Ovary (tissue), 9 donors: Measurements from ENCODE around the gene DTNBP1. TPM values are rescaled to one million over a fixed set of nuclear protein-coding genes. Genes with fewer than 3 reads are reported as not detected.

Source experiments
- DNase-seq, 5 donors: peaks; one replicate each; pipeline ENCODE4 v3.0.0-alpha.2; 2019 to 2020
- H3K27ac ChIP-seq, 2 donors: fragments of 200-600 bp; one replicate each; pipeline versions ENCODE4 v1.5.1 to v1.8.0; 2019 to 2022
- H3K27me3 ChIP-seq: fragments of 200-600 bp; one replicate; pipeline ENCODE4 v1.8.0; 2022
- H3K36me3 ChIP-seq: fragments of 200-600 bp; sonication (generic); one replicate; pipeline ENCODE4 v1.5.1; 2019
- H3K4me1 ChIP-seq: one replicate; pipeline ENCODE4 v1.8.1; 2013; ENCODE audit warnings: mild to moderate bottlenecking, moderate library complexity; ENCODE audit not compliant: insufficient read depth
- H3K4me3 ChIP-seq: fragments of 200-600 bp; sonication (generic); one replicate; pipeline ENCODE4 v1.5.1; 2017
- H3K9me3 ChIP-seq, 2 donors: fragments of 200-600 bp in 1 of 2; sonication (generic) in 1 of 2; one replicate each; pipeline versions ENCODE4 v1.5.1 to v1.8.1; 2013 to 2019; ENCODE audit warnings: mild to moderate bottlenecking in 1 of 2, moderate library complexity in 1 of 2
- EP300 ChIP-seq: sonication (generic); formaldehyde crosslinking; IDR thresholded peaks from one replicate; pipeline ENCODE4 v1.6.1; 2017; ENCODE audit warnings: antibody characterized with exemption
- POLR2A ChIP-seq: fragments of 450-650 bp; IDR thresholded peaks from one replicate; pipeline ENCODE4 v1.6.1; 2017; ENCODE audit warnings: antibody characterized with exemption, mild to moderate bottlenecking, moderate library complexity
- WGBS, 3 donors: extraction: QIAGEN DNeasy Blood & Tissue Kit in 1 of 3; methylation state at CpG; one replicate each; pipeline versions ENCODE4 v1.1.5 to v1.1.7; 2013 to 2017; 5-methylcytosine and 5-hydroxymethylcytosine counted together
- intact Hi-C, 4 donors: fragments of 100-400 bp; cut with DNase I; formaldehyde crosslinking; loops; one replicate each; pipeline versions ENCODE4 v1.11.0 to v1.15.1; 2022 to 2023
- polyA plus RNA-seq, 2 donors: library from polyadenylated mRNA; stranded (reverse); fragments of 200-250 nt in 1 of 2; fragments of 350-450 nt in 1 of 2; fragmentation: Illumina TruSeq in 1 of 2; extraction: RNeasy Lipid Tissue Mini Kit (QIAGEN cat#74804) in 1 of 2; gene quantifications; one replicate each; pipeline ENCODE4 v1.2.3, GENCODE V29; 2013 to 2014
- total RNA-seq, 7 donors: library from RNA; depleted of rRNA in 2 of 7; stranded (reverse); fragments of >200 nt in 2 of 7; fragmentation: NEBNext Ultra II Directional in 3 of 7; extraction: Animal tissue kit (Norgen Biotek cat#: 25700) in 3 of 7; gene quantifications; one replicate each; pipeline versions ENCODE4 v1.1.0 to v1.2.4, GENCODE V29; 2016 to 2023
- TF ChIP-seq, protein P1 (sequence below), 3 donors: fragments of 450-650 bp in 2 of 3; fragments of 200-600 bp in 1 of 3; IDR thresholded peaks; one replicate each; pipeline versions ENCODE4 v1.5.1 to v1.8.0; 2016 to 2022; ENCODE audit warnings: antibody characterized with exemption in 3 of 3, mild to moderate bottlenecking in 1 of 3
- donor health status: DM: no; HTN: no; CAD: no; lungs with moderate emphysema.
- donor health status: DM: no; HTN: no; CAD: no.
- donor health status: Bipolar disorder and iron deficiency.
- donor health status: DM: yes; HTN: yes; CAD: no.
- donor health status: DM: no; HTN: no; CAD: no.
- donor health status: DM: yes; HTN: yes; CAD: no.

The DTNBP1 gene
- total and polyA plus RNA-seq, 9 donors = 11.0 to 21.4 (median 15.6) TPM

DNA sequence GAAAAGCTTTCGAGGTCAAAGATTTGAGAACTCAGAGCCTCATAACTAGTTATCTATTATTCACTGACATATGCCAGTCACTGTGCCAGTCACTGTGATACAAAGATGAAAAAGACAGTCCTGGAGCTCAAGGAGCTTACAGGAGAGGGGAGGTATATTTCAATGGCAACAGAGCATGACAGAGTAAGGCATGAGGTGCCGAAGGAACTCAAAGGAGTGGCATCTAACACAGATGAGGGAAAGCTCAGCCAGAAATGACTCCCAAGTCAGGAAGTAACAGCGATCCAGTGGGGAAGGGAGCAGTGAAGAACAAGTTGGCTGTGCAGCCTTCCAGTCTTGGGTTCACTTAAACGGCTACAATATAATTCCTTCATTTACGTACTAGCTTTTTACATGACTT is 46.6 kb downstream of the DTNBP1 start:
- 91 to 94% (median 91%) methylated on average over 5 of the region's 5 CpGs for WGBS, 3 donors
- intact Hi-C loops = no loop called here
- Histone ChIP-seq H3K4me3 (no peak overlapping the region), H3K9me3 (no peaks in the 10 kb centered on the region), H3K27ac (no peak overlapping the region), H3K36me3 (no peaks in the 10 kb centered on the region), H3K27me3 (no peaks in the 10 kb centered on the region), H3K4me1 (no peaks in the 10 kb centered on the region)
- TF ChIP-seq EP300 = no peak
- TF ChIP-seq, protein P1, sequence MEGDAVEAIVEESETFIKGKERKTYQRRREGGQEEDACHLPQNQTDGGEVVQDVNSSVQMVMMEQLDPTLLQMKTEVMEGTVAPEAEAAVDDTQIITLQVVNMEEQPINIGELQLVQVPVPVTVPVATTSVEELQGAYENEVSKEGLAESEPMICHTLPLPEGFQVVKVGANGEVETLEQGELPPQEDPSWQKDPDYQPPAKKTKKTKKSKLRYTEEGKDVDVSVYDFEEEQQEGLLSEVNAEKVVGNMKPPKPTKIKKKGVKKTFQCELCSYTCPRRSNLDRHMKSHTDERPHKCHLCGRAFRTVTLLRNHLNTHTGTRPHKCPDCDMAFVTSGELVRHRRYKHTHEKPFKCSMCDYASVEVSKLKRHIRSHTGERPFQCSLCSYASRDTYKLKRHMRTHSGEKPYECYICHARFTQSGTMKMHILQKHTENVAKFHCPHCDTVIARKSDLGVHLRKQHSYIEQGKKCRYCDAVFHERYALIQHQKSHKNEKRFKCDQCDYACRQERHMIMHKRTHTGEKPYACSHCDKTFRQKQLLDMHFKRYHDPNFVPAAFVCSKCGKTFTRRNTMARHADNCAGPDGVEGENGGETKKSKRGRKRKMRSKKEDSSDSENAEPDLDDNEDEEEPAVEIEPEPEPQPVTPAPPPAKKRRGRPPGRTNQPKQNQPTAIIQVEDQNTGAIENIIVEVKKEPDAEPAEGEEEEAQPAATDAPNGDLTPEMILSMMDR (IDR thresholded peaks at IDR 0.05) = no peak
- DNase-seq = no peak

DNA sequence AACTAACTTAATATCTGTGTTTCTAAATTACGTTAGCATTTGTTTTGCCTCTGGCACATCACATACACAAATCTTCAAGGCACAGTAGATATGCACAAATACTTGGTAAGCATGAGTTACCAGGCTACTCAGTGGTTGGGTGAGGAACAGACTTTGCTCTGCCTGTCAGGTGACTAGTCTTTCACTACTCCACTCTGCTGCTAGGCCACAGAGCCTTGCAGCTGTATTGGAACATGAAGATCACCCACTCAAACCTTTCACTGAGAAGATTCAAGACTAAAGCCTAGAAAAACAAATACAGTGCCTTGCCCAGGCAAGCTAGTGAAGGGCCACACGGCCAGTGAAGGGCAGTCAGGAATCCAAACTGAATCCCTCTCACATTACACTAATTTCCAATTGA is 47.0 kb downstream of the DTNBP1 start:
- H3K27me3 ChIP-seq = no peaks in the 10 kb centered on the region
- no peak overlapping the region for H3K4me3 ChIP-seq
- 88 to 95% (median 91%) methylated on average over 2 of the region's 2 CpGs for WGBS, 3 donors
- DNase-seq = no peak
- no peaks in the 10 kb centered on the region for H3K4me1 ChIP-seq
- intact Hi-C loops = no loop called here
- H3K9me3 ChIP-seq = no peaks in the 10 kb centered on the region
- no peak for TF ChIP-seq EP300
- no peak for TF ChIP-seq POLR2A
- TF ChIP-seq, protein P1 (IDR thresholded peaks at IDR 0.05) = no peak
- no peak overlapping the region for H3K27ac ChIP-seq
- no peaks in the 10 kb centered on the region for H3K36me3 ChIP-seq

DNA sequence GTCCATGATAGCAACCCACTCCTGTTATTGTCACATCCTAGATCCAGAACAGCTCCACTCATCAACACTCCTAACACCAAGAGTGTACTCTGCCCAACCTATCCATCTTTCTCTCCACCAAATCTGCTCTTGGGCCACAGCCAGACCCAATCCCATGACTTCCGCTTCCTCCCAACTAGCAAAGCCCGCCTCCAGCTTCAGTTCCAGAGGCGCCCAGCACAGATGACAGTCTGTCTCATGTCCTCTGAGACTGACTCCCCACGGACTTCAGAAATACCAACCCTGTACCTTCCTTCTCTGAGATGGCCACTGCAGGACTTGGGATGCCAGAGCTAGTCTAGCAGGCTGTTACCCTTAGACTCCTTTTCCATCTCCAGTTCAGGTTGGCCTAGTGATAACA is 48.6 kb downstream of the DTNBP1 start:
- no peaks in the 10 kb centered on the region for H3K4me1 ChIP-seq
- H3K4me3 ChIP-seq = no peak overlapping the region
- H3K36me3 ChIP-seq = no peaks in the 10 kb centered on the region
- intact Hi-C loops = no loop called here
- H3K27ac ChIP-seq = no peak overlapping the region
- no peaks in the 10 kb centered on the region for H3K27me3 ChIP-seq
- TF ChIP-seq, protein P1 (IDR thresholded peaks at IDR 0.05) = no peak
- TF ChIP-seq EP300 (no peak), POLR2A (no peak)
- DNase-seq = no peak
- 93 to 97% (median 95%) methylated on average over 4 of the region's 4 CpGs for WGBS, 3 donors
- H3K9me3 ChIP-seq = no peaks in the 10 kb centered on the region

DNA sequence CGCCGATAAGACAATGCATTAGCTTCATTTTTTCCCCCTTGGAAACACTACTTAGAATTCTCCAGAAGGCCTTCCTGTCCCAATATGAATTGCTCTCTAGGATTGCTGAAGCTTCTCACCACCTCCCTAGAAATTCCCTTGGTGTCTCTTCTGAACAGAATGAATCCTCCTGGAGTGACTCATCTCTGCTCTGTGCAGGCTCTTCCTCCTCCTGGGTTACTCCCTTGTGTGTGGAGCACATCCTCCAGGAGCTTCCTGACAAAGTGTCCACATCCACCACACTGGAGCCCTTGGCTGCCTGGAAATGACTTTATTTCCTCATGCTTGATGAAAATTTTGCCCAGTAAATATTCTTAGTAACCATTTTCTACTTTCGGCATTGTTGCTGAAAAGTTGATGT is 54.4 kb downstream of the DTNBP1 start:
- intact Hi-C loops = no loop called here
- Histone ChIP-seq H3K27ac (no peak overlapping the region), H3K27me3 (no peaks in the 10 kb centered on the region), H3K4me3 (no peak overlapping the region), H3K36me3 (no peaks in the 10 kb centered on the region), H3K9me3 (no peaks in the 10 kb centered on the region), H3K4me1 (no peaks in the 10 kb centered on the region)
- WGBS, 3 donors = 77 to 88% (median 84%) methylated on average over 3 of the region's 3 CpGs
- DNase-seq = no peak
- TF ChIP-seq, protein P1 (IDR thresholded peaks at IDR 0.05) = no peak
- TF ChIP-seq EP300 = no peak
- TF ChIP-seq POLR2A = no peak

DNA sequence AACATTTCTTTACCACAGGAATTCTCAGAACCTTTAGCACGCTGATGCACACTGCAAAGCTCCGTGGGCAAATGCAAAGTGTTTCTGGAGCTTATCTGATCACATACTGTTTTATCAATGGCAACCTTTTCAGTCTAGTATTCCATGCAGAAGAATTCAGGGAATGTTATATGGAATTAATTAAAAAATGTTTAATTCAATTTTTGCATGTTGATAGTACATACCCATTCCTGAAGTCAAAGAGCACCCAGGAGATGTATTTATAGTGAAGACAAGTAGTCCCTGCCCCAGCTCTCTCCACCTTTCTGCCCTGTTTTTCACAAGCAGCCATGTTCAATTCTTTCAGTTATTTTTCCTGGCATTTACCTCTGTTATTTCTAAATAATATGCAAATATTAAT is 55.2 kb downstream of the DTNBP1 start:
- 90 to 98% (median 95%) methylated on average over 2 of the region's 2 CpGs for WGBS, 3 donors
- H3K4me1 ChIP-seq = no peaks in the 10 kb centered on the region
- no peaks in the 10 kb centered on the region for H3K27me3 ChIP-seq
- H3K4me3 ChIP-seq = no peak overlapping the region
- intact Hi-C loops = no loop called here
- no peaks in the 10 kb centered on the region for H3K9me3 ChIP-seq
- no peak for TF ChIP-seq EP300
- TF ChIP-seq POLR2A = no peak
- TF ChIP-seq, protein P1 (IDR thresholded peaks at IDR 0.05) = no peak
- no peak overlapping the region for H3K27ac ChIP-seq
- DNase-seq = no peak
- H3K36me3 ChIP-seq = no peaks in the 10 kb centered on the region
